Vagina (tissue), 2 donors: Measurements from ENCODE around the gene PFN4.

Experiments
- CTCF ChIP-seq, 3 experiments: fragments of 450-650 bp in 2 of 3; fragments of 200-600 bp in 1 of 3; sonication (generic) in 1 of 3; IDR thresholded peaks; one replicate each; pipeline ENCODE4 v1.5.1; 2017 to 2019; ENCODE audit warnings: antibody characterized with exemption in 3 of 3, mild to moderate bottlenecking in 2 of 3, moderate library complexity in 2 of 3
- POLR2A ChIP-seq, 2 donors: fragments of 450-650 bp; IDR thresholded peaks; one replicate each; pipeline ENCODE4 v1.6.1; 2017; ENCODE audit warnings: antibody characterized with exemption in 2 of 2, mild to moderate bottlenecking in 2 of 2, moderate library complexity in 2 of 2
- POLR2AphosphoS5 ChIP-seq, 2 donors: sonication (generic); formaldehyde crosslinking; IDR thresholded peaks; one replicate each; pipeline ENCODE4 v1.9.0; 2017; ENCODE audit warnings: antibody characterized with exemption in 2 of 2, mild to moderate bottlenecking in 2 of 2, low read depth in 1 of 2; ENCODE audit not compliant: insufficient read depth in 1 of 2

- TF ChIP-seq CTCF (IDR thresholded peaks at IDR 0.05) (no peak), POLR2A (IDR thresholded peaks at IDR 0.05) (no peak), POLR2AphosphoS5 (IDR thresholded peaks at IDR 0.05; ENCODE audit: insufficient read depth in 1 of 2, low read depth in 1 of 2) (no peak)
Measured at GRCh38 chr2:24087032-24087431, 36.1 kb downstream of the PFN4 start.
